IMR-90 (cell line): Measurements from ENCODE around the gene UBE2QL1. TPM values are rescaled to one million over a fixed set of nuclear protein-coding genes. Genes with fewer than 3 reads are reported as not detected.

Experiments used
- ATAC-seq: fragments of 200-7000 bp; cut with Tn5 transposase; 2 replicates; pipeline ENCODE4 v1.9.1; 2020; ENCODE audit warnings: low read depth, mild to moderate bottlenecking, moderate library complexity
- BruUV-seq: library from RNA; stranded (reverse); fragments of 400-500 nt; replicated peaks from 2 replicates; lab custom pipeline; 2021; lab: Mats Ljungman, UMichigan
- CTCF ChIA-PET: fragments of 300-600 bp; formaldehyde crosslinking; extraction: SDS; loops from one replicate; lab custom pipeline; 2021; ENCODE audit warnings: antibody characterized with exemption; lab: Yijun Ruan, JAX
- POLR2A ChIA-PET: fragments of 300-600 bp; sonication (Branson Sonifier 250); formaldehyde crosslinking; loops from one replicate; lab custom pipeline; 2022; ENCODE audit warnings: antibody characterized with exemption; ENCODE audit not compliant: unreplicated experiment; lab: Charles Lee
- DNase-seq: peaks from one replicate; pipeline ENCODE4 v3.0.0; 2013
- H2AFZ ChIP-seq: replicated peaks from 2 replicates; pipeline ENCODE3; 2013; ENCODE audit warnings: low read length, mild to moderate bottlenecking; ENCODE audit not compliant: poor library complexity
- H2AK5ac ChIP-seq: 2 replicates; pipeline ENCODE4 v1.6.1; 2013; ENCODE audit warnings: low read depth, low read length, inconsistent platforms
- H2AK9ac ChIP-seq: replicated peaks from 2 replicates; pipeline ENCODE3; 2013; ENCODE audit warnings: mild to moderate bottlenecking, low read depth, low read length, moderate library complexity; ENCODE audit not compliant: poor library complexity
- H2BK120ac ChIP-seq: 2 replicates; pipeline ENCODE4 v1.6.1; 2013; ENCODE audit warnings: low read depth, low read length, inconsistent platforms
- H2BK15ac ChIP-seq: 3 replicates; pipeline ENCODE4 v1.6.1; 2013; ENCODE audit warnings: low read depth, low read length, inconsistent platforms
- H2BK20ac ChIP-seq: 2 replicates; pipeline ENCODE4 v1.6.1; 2013; ENCODE audit warnings: low read depth, mild to moderate bottlenecking, inconsistent platforms, low read length, moderate library complexity
- H2BK5ac ChIP-seq: 2 replicates; pipeline ENCODE4 v1.6.1; 2013; ENCODE audit warnings: mild to moderate bottlenecking, low read depth, low read length, inconsistent platforms; ENCODE audit not compliant: poor library complexity, severe bottlenecking
- H3K14ac ChIP-seq: replicated peaks from 2 replicates; pipeline ENCODE4 v1.6.1; 2013; ENCODE audit warnings: low read depth, low read length, inconsistent platforms
- H3K18ac ChIP-seq: 2 replicates; pipeline ENCODE4 v1.6.1; 2013; ENCODE audit warnings: low read depth, low read length, control low read depth
- H3K23ac ChIP-seq: 2 replicates; pipeline ENCODE4 v1.6.1; 2013; ENCODE audit warnings: low read depth, low read length, inconsistent platforms
- H3K27ac ChIP-seq: 2 replicates; pipeline ENCODE4 v1.5.1; 2013; ENCODE audit warnings: mild to moderate bottlenecking, control low read depth, low read length; ENCODE audit not compliant: insufficient read depth
- H3K27me3 ChIP-seq: 2 replicates; pipeline ENCODE4 v1.6.1; 2013; ENCODE audit warnings: low read length; ENCODE audit not compliant: control insufficient read depth, insufficient read depth
- H3K36me3 ChIP-seq: 2 replicates; pipeline ENCODE4 v1.6.1; 2013; ENCODE audit warnings: low read length, mixed read lengths; ENCODE audit not compliant: control insufficient read depth, insufficient read depth
- H3K4ac ChIP-seq: 2 replicates; pipeline ENCODE4 v1.6.1; 2013; ENCODE audit warnings: low read depth, low read length, inconsistent platforms
- H3K4me1 ChIP-seq: 2 replicates; pipeline ENCODE4 v1.6.1; 2013; ENCODE audit warnings: low read length, mixed read lengths; ENCODE audit not compliant: control insufficient read depth, insufficient read depth
- H3K4me2 ChIP-seq: 2 replicates; pipeline ENCODE4 v1.6.1; 2013; ENCODE audit warnings: low read depth, mild to moderate bottlenecking, control low read depth, low read length, moderate library complexity
- H3K4me3 ChIP-seq: 2 replicates; pipeline ENCODE4 v1.5.1; 2013; ENCODE audit warnings: low read depth, mild to moderate bottlenecking, control low read depth, low read length, moderate library complexity; ENCODE audit not compliant: insufficient read depth
- H3K56ac ChIP-seq: 2 replicates; pipeline ENCODE4 v1.6.1; 2013; ENCODE audit warnings: low read length, inconsistent platforms; ENCODE audit not compliant: insufficient read depth; ENCODE audit errors: extremely low read depth
- H3K79me1 ChIP-seq, 2 experiments: 2 replicates each; pipeline ENCODE4 v1.6.1; 2013; ENCODE audit warnings: low read length in 2 of 2, inconsistent platforms in 1 of 2, low read depth in 1 of 2
- H3K9ac ChIP-seq: 2 replicates; pipeline ENCODE4 v1.6.1; 2013; ENCODE audit warnings: low read depth, low read length, control low read depth
- H3K9me1 ChIP-seq: 2 replicates; pipeline ENCODE4 v1.6.1; 2013; ENCODE audit warnings: low read length, inconsistent platforms; ENCODE audit not compliant: insufficient read depth
- H3K9me3 ChIP-seq: 2 replicates; pipeline ENCODE4 v1.6.1; 2013; ENCODE audit warnings: low read length; ENCODE audit not compliant: control insufficient read depth, insufficient read depth
- H4K20me1 ChIP-seq: 2 replicates; pipeline ENCODE4 v1.6.1; 2013; ENCODE audit warnings: low read length, inconsistent platforms; ENCODE audit not compliant: insufficient read depth
- H4K5ac ChIP-seq: 2 replicates; pipeline ENCODE4 v1.6.1; 2013; ENCODE audit warnings: mild to moderate bottlenecking, low read depth, low read length, control low read depth
- H4K8ac ChIP-seq, 2 experiments: 2 replicates each; pipeline ENCODE4 v1.6.1; 2013; ENCODE audit warnings: low read depth in 2 of 2, low read length in 2 of 2, control low read depth in 1 of 2, inconsistent platforms in 1 of 2
- H4K91ac ChIP-seq: 2 replicates; pipeline ENCODE4 v1.6.1; 2013; ENCODE audit warnings: low read depth, low read length, inconsistent platforms; ENCODE audit not compliant: insufficient read depth
- CEBPB ChIP-seq: IDR thresholded peaks from 2 replicates; pipeline ENCODE4 v1.6.1; 2012; ENCODE audit warnings: low read depth, low read length, improper control_type of control experiment
- CHD1 ChIP-seq: IDR thresholded peaks from 2 replicates; pipeline ENCODE4 v1.6.1; 2012; ENCODE audit warnings: low read depth, low read length, improper control_type of control experiment
- MAZ ChIP-seq: IDR thresholded peaks from 2 replicates; pipeline ENCODE4 v1.6.1; 2012; ENCODE audit warnings: low read depth, mild to moderate bottlenecking, low read length, improper control_type of control experiment, moderate library complexity, borderline replicate concordance
- MXI1 ChIP-seq: IDR thresholded peaks from 2 replicates; pipeline ENCODE4 v1.6.1; 2012; ENCODE audit warnings: low read depth, mild to moderate bottlenecking, low read length, moderate library complexity, borderline replicate concordance
- NFE2L2 ChIP-seq: fragments of 150-350 bp; IDR thresholded peaks from 2 replicates; pipeline ENCODE4 v1.6.1; 2016; ENCODE audit warnings: low read depth, mild to moderate bottlenecking, low read length
- RAD21 ChIP-seq: IDR thresholded peaks from 2 replicates; pipeline ENCODE4 v1.6.1; 2012; ENCODE audit warnings: low read length, improper control_type of control experiment
- RCOR1 ChIP-seq: IDR thresholded peaks from 2 replicates; pipeline ENCODE4 v1.6.1; 2012; ENCODE audit warnings: mild to moderate bottlenecking, low read length, improper control_type of control experiment; ENCODE audit not compliant: insufficient replicate concordance
- RFX5 ChIP-seq: IDR thresholded peaks from 2 replicates; pipeline ENCODE4 v1.8.0; 2012; ENCODE audit warnings: low read depth, mild to moderate bottlenecking, low read length, moderate library complexity
- SMC3 ChIP-seq: fragments of 150-350 bp; IDR thresholded peaks from 2 replicates; pipeline ENCODE4 v1.6.1; 2016; ENCODE audit warnings: low read depth, mild to moderate bottlenecking, antibody characterized with exemption, low read length, moderate library complexity
- WGBS, 2 experiments: methylation state at CpG; one replicate each; pipeline versions ENCODE4 v1.1.5 to v1.1.7; 2013; ENCODE audit warnings: missing lambda C conversion rate in 2 of 2; ENCODE audit not compliant: insufficient read length in 1 of 2; ENCODE audit errors: extremely low coverage in 2 of 2; 5-methylcytosine and 5-hydroxymethylcytosine counted together
- dilution Hi-C: fragments of 300-500 bp; cut with HindIII; formaldehyde crosslinking; loops from one replicate; pipeline ENCODE4 v1.14.3; 2018; ENCODE audit warnings: low sequenced_read_pairs; ENCODE audit not compliant: unreplicated experiment
- in situ Hi-C: fragments of 300-500 bp; cut with MboI; formaldehyde crosslinking; loops from 3 replicates; pipeline ENCODE4 v1.14.3; 2019; ENCODE audit warnings: low sequenced_read_pairs, inconsistent platforms, mixed read lengths
- intact Hi-C: fragments of 100-400 bp; cut with micrococcal nuclease; formaldehyde crosslinking; loops from 2 replicates; pipeline ENCODE4 v1.10.0; 2022
- polyA plus RNA-seq, 3 experiments: library from polyadenylated mRNA; depleted of rRNA; stranded (reverse); fragments of >200 nt; gene quantifications; 2 replicates each; pipeline ENCODE4 v1.2.3, GENCODE V29; 2012; ENCODE audit warnings: low replicate concordance in 1 of 3
- total RNA-seq: library from RNA; depleted of rRNA; stranded (reverse); fragments of >200 nt; gene quantifications from 2 replicates; pipeline ENCODE4 v1.2.3, GENCODE V29; 2012
- TF ChIP-seq, protein P1 (sequence below): fragments of 150-350 bp; IDR thresholded peaks from 2 replicates; pipeline ENCODE4 v1.6.1; 2016; ENCODE audit warnings: low read depth, mild to moderate bottlenecking, low read length, moderate library complexity, borderline replicate concordance
- TF ChIP-seq, protein P2 (sequence below): fragments of 150-350 bp; IDR thresholded peaks from 2 replicates; pipeline ENCODE4 v1.6.1; 2017; ENCODE audit warnings: mild to moderate bottlenecking, antibody characterized with exemption, low read length, low read depth

The UBE2QL1 gene
- total and polyA plus RNA-seq, 2 of the 4 experiments (the other 2 are of a cell fraction), result not detected

DNA sequence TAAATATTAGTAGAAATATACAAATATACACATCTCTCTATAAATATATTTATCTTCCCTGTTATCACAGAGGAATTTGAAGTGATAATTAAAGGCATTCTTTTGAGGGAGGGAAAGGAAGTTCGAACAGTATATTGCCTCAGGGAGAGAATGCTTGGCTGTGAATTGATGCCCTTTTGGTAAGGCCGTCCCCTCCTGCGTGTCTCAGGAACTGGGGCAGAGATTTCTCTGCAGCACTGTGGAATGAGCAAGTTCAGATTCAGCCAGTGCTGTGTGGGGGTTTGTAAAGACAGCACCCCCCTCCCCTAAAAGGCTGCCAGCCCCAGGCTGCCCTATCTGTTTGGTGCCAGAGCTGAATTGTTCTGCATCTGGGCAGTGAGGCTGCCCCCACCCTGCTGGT lies 42.0 kb downstream of the UBE2QL1 start:
- ATAC-seq (no peak), DNase-seq (no peak)
- H3K23ac ChIP-seq, result no peak overlapping the region
- H3K4me3 ChIP-seq, result no peak overlapping the region
- no peak overlapping the region for H3K4ac ChIP-seq
- H4K91ac ChIP-seq, result no peak overlapping the region
- CTCF ChIA-PET, result no interaction called here
- no peak overlapping the region for H4K5ac ChIP-seq
- POLR2A ChIA-PET, result no interaction called here
- H3K56ac ChIP-seq, result no peak overlapping the region
- no peaks in the 10 kb centered on the region for H3K4me1 ChIP-seq
- H4K8ac ChIP-seq, result no peak overlapping the region
- H2BK15ac ChIP-seq, result no peak overlapping the region
- dilution Hi-C loops, result no loop called here
- H3K9me1 ChIP-seq, result no peaks in the 10 kb centered on the region
- no peak overlapping the region for H2BK120ac ChIP-seq
- no peaks in the 10 kb centered on the region for H3K27me3 ChIP-seq
- intact Hi-C loops, result no loop called here
- H3K4me2 ChIP-seq, result no peak overlapping the region
- no peaks in the 10 kb centered on the region for H3K9me3 ChIP-seq
- no peak overlapping the region for H3K27ac ChIP-seq
- H3K36me3 ChIP-seq, result no peaks in the 10 kb centered on the region
- BruUV-seq, result no TSS peak
- H3K18ac ChIP-seq, result no peak overlapping the region
- in situ Hi-C loops, result no loop called here
- no peak overlapping the region for H3K14ac ChIP-seq
- H2AK5ac ChIP-seq, result no peak overlapping the region
- no peak overlapping the region for H2BK20ac ChIP-seq
- no peaks in the 10 kb centered on the region for H3K79me1 ChIP-seq
- H4K20me1 ChIP-seq, result no peaks in the 10 kb centered on the region
- 21% methylated on average over 2 of the region's 3 CpGs; no CpG with 5 or more reads in 1 of the 2 experiments for WGBS, 2 experiments
- no peak overlapping the region for H3K9ac ChIP-seq
- no peak overlapping the region for H2AK9ac ChIP-seq
- no peak for TF ChIP-seq NFE2L2
- TF ChIP-seq CEBPB, result no peak
- TF ChIP-seq CHD1, result no peak
- TF ChIP-seq RAD21, result no peak
- no peak for TF ChIP-seq MXI1
- no peak for TF ChIP-seq MAZ
- TF ChIP-seq RCOR1, result no peak
- TF ChIP-seq, protein P1, sequence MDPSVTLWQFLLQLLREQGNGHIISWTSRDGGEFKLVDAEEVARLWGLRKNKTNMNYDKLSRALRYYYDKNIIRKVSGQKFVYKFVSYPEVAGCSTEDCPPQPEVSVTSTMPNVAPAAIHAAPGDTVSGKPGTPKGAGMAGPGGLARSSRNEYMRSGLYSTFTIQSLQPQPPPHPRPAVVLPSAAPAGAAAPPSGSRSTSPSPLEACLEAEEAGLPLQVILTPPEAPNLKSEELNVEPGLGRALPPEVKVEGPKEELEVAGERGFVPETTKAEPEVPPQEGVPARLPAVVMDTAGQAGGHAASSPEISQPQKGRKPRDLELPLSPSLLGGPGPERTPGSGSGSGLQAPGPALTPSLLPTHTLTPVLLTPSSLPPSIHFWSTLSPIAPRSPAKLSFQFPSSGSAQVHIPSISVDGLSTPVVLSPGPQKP, result no peak
- no peak for TF ChIP-seq SMC3
- TF ChIP-seq RFX5, result no peak
- TF ChIP-seq, protein P2, sequence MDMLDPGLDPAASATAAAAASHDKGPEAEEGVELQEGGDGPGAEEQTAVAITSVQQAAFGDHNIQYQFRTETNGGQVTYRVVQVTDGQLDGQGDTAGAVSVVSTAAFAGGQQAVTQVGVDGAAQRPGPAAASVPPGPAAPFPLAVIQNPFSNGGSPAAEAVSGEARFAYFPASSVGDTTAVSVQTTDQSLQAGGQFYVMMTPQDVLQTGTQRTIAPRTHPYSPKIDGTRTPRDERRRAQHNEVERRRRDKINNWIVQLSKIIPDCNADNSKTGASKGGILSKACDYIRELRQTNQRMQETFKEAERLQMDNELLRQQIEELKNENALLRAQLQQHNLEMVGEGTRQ, result no peak
- no peak overlapping the region for H2BK5ac ChIP-seq
- H2AFZ ChIP-seq, result no peak overlapping the region
